ENCODE results near the gene S100A2. TPM values are rescaled to one million over a fixed set of nuclear protein-coding genes. Genes with fewer than 3 reads are reported as not detected.
"Not testable (repeated sequence)": the region's sequence is repeated elsewhere in the genome, so short reads cannot be mapped to it uniquely, and the experiment has no call there.

Gene S100A2
- polyA plus RNA-seq, 1 donor, result 3.9 TPM

DNA sequence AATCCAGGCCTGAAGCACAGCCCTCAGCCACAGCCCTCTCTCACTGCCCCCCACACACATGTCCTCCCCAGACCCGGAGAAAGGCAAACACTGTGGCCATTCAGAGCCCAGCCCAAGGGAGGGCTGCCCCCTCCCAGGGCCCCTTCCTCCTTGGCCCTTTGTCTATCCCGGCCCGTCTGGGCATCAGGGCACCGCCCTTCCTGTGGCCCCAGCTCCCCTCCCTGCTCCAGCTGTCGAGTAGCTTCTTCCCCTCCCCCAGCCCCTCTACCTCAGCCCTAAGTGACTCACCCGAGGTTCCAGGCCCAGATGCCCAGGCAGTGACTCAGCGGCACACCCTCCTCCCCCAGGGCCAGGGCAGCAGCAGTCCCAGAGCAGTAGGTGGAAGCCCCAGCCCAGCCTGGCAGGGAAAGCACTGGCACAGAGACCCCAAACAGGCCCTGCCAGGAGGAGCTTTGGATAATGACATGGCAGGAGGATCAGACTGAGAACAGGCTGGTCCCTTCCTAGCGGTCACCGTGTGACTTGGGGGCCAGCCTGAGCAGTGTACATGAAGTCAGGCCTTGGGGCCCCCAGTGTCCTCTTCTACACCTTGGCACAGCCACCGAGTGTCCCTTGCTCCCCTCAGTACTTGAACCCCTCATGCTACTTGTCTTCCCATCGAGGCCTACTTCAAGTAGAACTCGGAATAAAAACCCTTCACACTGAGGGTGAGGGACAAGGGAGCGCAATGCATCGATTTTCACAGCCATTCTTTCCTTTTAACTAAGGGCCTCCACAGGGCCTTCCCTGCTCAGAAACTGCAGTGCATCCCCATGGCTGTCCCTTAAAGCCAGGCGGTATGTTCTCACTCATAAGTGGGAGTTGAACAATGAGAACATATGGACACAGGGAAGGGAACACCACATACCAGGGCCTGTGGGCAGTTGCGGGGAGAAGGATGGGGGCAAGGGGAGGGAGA lies 1.0 kb upstream of the S100A2 start:
- no peak for DNase-seq

DNA sequence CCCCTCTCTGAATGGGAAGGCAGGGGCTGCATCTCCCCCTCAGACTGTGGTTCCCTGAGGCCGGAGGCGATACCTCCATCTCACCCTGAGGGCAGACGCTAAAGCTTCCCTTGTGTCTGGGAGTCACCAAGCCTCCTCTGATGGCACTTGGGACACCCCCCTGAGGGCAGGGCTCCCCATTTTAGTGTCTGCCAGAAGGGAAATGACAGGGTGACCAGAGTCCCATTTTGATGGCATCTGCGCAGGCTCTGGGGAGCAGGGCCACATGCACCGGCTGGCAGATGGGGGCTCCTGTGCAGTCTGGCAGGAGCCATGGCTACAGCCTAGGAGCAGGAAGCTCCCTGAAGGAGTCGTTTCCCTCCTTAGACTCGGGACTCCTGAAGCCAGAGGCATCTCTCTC lies 1.7 kb downstream of the S100A2 start:
- DNase-seq, result no peak

DNA sequence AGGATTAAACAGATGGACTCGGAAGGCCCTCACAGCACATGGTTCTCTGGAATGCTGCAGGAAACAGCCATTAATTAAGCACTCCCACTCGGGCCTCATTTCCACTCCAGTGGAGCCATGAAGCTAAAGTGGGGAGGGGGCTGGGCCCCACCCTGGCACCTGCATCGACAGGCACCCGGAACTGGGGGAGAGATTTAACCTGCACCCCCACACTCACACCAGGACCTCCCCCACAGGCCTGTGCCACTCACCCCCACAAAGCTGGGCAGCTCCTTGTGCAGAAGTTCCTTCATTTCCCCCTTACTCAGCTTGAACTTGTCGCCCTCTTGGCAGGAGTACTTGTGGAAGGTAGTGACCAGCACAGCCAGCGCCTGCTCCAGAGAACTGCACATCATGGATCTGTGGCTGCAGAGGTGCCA lies 2.2 kb downstream of the S100A2 start:
- DNase-seq, result no peak

DNA sequence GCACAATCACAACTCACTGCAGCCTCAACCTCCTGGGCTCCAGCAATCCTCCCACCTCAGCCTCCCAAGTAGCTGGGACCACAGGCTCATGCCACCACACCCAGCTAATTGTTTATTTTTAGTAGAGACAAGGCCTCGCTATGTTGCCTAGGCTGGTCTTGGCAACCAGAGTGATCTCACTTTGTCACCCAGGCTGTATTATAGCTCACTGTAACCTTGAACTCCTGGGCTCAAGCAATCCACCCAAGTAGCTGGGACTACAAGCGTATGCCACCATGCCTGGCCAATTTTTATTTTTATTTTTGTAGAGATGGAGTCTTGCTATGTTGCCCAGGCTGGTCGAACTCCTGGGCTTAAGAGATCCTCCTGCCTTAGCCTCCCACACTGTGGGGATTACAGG lies 3.6 kb downstream of the S100A2 start:
- not testable (repeated sequence) for DNase-seq

DNA sequence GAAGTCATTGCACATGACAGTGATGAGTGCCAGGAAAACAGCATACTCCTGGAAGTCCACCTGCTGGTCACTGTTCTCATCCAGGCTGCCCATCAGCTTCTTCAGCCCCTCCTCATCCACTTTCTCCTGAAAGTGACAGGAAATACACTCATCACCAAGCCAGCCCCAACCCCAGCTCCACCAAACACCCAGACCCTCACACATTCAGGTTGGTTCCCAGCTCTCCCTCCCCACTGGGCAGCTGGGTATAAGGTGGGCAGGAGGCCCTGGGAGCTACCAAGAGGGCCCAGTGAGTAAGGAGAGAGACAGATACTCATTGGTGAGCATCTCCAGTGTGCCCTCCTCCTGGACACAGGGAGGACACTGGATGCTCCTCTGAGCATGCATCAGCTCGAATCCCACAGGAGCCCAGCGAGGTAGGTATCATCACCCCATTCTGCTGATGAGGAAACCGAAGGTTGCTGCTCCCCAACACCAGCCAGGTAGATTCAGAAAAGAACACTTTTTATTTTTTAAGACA lies 4.1 kb downstream of the S100A2 start:
- DNase-seq, result no peak

DNA sequence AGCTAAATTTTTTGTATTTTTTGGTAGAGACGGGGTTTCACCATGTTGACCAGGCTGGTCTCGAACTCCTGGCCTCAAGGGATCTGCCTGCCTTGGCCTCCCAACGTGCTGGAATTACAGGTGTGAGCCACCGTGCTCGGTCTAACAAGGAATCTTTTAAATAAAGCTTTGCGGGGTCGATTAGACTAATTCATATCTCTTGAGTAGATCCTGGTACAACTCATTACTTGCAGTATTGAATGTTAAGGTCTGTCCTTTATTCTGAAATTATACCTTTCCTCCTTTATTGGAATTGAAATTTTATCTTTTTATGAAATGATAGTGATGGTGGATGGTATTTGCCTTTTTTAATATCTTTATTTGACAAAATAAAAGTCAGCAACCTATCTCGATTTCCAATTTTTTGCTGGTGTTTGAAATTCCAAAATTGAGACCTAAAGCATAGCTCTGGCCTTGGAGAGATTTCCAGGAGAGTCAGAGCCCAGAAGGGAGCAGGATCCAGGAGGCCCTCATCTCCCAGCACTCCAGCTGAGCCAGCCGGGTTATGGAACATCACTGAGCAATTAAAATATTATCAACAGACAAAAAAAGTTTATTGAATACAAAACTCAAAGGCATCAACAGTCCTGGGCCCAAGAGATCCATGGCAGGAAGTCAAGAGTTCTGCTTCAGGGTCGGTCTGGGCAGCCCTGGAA lies 4.7 kb downstream of the S100A2 start:
- no peak for DNase-seq

DNA sequence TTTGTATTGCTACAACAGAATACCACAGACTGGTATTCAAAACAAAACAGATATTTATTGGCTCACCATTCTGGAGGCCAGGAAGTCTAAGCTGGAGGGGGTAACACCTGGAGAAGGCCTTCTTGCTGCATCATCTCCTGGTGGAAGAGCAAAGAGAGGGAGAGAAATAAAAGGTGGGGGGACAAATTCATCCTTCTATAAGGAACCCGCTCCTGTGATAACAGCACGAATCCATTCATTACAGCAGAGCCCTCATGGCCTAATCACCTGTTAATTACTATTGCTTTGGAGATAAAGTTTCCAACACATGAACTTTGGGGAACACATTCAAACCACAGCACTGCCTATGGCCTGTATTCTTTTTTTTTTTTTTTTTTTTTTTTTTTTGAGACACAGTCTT lies 5.4 kb downstream of the S100A2 start:
- no peak for DNase-seq

DNA sequence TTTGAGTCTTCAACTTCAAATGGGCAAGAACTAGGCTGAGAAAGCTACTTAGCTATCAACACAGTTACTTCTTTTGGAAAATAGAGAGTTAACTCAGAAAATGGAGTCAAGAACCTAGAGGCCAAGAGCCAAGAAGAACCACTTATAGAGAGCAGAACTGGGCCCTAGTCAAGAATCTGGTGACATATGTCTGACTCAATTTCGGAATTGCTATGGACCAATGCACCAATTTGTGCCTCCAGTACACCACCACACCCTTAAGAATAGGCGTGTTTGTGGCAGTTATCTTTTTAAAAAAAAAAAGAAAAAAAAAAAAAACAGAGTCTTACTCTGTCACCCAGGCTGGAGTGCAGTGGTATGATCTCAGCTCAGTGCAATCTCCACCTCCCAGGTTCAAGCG lies 7.8 kb downstream of the S100A2 start:
- DNase-seq, result no peak

DNA sequence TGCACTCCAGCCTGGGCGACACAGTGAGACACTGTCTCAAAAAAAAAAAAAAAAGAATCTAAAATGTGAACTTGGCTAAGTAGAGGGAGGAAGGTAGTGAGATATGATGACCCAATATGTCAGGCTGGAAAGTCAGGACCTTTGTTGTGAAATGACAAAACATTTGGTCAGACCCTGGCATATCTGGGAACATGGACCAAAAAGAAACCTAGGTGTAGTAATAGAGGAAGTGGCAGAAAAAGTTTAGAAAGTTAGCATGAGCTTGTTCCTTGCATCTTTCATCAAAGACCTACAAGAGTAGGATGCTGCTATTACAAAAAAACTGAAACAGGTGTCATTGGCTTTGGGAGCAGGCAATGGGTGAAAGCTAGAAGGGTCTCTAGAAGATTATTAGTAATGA lies 9.3 kb downstream of the S100A2 start:
- no peak for DNase-seq

DNA sequence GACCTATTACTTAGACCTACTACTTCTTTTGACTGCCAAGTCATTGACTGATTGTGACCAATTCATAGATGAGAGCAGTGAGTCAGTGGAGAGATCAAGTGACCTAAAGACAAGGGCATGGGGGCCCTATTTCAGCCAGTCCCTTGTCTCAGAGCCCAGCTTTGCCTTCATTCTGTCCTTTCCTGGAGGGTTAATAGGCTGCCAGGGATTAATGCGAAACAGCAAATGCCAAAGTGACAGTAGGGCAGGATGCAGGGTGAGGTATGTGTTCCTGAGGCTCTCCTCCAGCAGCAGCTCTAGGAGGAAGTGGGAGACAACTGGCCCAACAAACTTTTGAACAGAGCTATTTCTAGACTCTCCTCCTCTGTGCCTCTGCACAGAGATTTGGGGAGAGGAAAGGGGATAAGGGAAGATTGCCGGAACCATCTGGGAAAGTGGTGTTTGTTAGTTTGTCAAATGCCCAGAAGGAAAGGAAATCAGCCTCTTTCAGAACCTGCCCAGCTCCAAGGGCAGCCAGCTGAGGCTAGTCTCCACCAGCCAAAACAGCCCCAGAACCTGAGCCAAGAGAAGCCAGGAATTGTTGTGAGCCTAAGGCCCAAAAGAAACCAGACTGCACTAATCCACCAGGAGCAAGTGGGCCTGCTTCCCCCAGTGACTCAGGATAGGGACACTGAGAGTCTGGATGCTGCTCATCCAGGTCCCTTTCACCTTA lies 11.7 kb downstream of the S100A2 start:
- DNase-seq, result no peak

DNA sequence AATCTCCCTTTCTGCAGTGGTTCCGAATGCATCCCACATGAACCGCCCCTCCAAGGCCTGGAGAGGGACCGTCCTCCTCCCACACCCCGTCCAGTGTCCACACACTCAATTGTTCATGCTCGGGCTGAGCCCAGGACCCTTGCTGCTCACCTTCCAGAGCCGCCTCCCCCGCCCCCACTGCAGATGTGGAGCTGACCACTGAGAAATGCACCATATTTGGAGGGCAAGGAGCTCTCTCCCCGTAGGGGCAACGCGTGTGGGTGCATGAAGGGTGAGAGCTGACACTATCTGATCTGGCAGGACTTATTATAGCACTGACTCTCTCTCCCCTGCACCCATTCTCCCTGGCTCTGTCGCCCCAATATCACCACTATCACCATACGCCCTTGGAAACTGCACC lies 12.5 kb downstream of the S100A2 start:
- no peak for DNase-seq

DNA sequence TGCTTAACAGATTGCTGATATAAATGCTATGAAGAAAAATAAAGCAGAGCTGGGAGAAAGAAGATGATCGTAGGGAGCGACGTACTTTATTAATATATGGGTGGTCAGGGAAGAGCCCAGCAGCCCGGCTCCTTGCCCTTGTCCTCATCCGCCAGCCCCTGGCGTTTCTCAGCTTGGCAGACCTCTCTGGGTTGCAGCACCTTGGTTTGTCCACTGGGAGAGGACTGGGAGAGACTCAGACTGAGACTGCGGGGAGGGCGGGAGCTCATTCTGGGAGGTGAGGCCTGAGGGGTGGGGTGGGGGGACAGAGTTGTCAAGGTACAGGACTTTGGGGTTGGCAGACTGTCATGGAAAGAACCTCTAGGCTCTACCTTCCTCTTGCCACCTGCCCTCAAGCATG lies 13.3 kb downstream of the S100A2 start:
- DNase-seq, result no peak

DNA sequence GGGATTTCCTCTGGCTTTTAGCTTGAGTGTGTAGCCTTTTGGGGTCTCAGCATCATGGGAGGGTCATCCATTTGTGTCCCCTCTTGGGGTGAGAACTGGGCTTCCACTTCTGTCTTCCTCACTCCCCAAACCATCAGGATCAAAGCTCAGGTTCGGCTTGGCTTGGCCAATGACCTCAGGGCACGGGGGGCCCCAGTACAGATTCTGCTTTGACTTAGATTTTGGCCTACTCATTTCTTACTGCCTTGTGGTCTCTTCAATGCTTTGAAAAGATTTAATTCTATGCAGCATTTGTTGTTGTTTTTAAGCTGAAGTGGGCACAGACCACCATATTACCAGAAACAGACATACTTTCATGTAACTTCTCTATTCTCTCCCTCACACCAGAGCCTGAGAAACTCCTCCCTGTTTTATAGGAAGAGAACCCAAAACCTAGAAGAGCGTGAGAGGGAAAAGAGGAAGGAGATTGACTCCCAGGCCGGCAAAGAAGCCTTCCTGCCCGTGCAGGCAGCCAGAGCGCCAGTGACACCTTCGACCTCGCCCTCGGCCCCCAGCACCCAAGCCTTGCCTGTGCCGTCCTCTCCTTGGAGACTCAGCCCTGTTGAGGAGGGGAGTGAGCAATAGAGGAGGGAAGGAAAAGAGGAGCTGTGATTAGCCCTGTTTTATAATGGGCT lies 14.7 kb downstream of the S100A2 start:
- DNase-seq, result no peak

DNA sequence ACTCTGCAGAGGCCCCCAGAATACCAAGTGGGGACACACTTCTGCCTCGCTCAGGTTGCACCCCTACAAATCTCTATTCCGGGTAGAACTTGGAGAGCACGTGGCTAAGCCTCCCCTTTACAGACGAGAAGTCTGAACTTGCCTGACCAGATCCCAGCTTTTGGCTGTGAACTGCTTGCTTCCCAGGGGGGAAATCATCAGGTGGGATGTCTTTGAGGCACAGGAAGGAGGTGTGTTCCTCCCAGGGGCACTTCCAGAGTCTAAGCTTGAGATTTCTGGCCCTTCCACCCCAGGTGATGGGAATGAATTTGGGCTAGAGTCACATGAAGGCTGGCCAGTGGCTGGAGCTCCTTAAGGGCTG lies 15.3 kb downstream of the S100A2 start:
- no peak for DNase-seq

DNA sequence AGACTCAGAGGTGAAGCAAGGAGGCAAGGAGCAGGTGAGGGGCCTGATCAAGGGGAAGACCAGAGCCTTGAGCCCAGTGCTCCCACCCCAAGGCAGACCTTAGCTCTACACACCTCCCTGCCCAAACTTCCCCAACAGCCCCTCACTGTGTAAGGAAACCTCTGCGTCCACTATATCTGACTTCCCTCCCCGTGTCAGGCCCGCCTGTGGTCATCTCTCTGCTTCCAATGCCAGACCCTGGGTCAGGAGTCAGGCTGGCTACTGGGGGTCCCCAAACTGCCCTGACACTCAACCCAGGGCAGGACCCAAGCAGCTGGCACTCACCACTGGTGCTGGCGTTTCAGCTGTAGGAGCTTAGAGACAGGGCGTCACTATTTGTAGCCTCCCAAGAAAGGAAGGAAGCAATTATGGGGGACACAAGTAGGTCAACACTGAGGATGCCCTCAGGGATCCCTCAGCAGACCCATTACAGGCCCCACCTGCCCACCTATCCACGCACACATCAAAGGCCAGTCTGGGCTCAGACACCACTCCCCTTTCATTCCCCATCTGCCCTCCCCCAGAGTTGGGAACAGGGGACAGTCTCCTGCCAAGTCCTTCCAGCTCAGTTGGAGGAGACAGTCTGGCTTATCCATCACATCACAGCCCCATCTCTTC lies 15.8 kb downstream of the S100A2 start:
- no peak for DNase-seq

DNA sequence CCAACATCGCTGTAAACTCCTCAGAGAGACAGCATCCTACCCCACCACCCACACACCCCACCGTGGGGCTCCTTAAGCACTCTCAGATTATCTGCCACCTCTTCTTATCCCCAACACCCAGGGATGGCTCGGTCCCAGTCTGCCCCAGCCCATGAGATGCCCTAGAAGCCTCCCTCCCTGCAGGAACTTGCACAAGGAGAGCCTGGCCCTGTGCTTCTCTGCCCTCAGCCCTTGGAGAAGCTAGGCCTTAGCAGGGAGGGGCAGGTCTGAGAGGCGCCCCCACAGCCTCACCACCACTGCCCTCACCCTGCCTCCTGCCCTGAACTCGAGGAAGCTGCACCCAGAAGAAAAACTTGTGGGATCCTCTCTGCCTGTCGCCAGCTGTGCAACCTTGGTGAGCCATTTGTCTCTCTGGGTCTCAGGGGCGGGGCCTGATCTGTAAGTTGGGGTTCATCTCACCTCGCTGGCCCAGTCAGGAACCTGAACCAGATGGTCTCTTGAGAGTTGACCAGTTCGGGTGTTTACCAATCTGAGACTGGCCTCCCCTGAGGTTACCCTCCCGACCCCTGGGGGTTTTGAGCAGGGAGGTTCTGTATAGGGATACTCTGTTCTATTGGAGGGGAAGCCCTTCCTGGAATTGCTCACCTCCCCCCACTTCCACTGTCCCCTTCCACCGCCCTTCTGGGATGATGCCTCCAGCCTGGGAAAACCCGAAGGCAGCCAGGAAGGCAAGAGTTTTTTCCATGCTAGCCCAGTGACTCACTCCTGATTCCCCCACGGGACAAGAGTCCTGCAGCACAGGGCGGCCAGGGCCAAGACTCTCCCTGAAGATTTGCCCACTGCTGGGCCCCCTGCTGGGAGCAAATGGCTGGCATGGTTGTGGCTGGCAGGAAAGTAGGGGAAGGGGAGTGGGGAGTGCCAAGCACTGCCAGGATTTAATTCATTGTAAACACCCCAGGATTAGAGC lies 16.6 kb downstream of the S100A2 start, which contains the start of gene S100A3:
Gene S100A3, minus strand, starts transcription at position 537 of the 967 bp plus-strand sequence. CDS start 773 bp downstream, outside the sequence.
- DNase-seq, result no peak

DNA sequence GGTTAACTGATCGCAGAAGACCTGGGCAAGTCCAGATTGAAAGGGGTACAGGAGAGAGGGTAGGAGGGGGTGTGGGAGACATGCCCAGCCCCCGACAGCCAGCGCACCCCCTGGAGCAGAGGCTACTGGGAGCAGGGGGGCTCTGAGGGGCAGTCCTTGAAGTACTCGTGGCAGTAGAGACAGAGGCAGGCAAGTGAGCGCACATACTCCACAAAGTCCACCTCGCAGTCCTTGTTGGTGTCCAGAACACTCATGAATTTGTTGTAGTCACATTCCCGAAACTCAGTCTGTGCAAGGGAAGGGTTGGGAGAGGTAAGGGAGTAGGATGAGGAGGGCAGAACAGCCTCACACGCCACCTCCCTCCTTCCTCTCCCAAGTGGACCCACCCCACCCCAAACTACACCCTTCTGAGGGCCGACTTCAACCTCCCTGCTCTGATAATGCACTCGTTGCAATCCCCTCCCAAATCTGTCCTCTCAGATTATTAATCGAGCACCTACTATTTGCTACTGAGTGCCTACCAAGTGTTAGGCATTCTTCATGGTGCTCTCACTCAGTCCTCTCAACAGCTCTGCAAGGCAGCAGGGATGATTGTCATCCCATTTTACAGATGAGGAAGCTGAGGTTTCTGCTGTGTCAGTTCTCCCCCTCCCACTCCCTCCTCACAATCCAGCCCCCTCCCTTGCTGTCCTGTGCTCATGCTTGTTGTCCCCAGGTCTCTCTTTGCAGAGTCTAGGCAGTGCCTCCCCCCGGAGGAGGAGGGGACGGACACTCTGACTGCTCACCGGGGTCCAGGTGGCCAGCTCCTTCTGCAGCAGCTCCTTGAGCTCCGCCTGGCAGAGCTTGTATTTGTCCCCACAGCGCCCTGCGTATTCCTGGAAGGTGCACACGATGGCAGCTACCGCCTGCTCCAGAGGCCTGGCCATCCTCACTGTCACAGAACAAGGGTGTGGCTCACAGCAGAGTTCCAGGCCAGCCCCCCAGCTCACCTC lies 17.8 kb downstream of the S100A2 start:
- DNase-seq, result no peak

DNA sequence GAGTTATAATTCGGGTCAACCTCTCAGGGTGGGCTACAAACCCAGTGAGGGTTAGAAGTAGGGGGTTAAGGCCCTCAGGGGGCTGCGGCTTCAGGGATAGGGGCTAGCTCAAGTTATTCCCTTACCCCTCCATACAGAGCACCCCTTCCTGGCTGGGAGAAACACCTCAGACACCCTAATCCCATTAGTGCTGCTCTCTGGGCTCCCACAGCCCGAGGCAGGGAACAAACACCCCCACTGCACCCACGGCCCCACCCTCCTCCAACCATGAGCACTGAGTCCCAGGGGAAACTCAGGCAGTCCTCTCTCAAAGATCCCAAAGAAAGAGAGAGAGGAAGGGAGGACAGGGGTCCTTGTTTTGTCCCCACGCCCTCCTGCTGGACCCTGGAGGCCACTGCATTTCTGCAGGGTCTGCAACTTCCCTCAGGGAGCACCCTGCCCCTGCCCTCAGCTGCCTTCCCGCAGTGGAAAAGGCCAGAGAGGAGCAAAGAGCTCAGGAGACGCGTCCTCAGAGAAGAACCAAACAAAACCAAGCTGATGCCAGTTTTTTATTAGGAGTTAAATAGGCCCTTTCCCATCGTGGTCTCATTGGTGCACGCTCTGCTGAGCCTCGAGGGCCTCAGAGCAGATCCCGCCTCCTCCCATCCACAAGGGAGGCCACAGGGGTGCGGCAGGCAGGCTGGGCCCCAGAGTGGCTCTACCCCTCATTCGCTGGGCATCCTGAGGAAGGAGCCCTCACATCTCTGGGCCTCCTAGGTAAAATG lies 18.7 kb downstream of the S100A2 start:
- DNase-seq, result no peak
